Esophagus (tissue), 2 donors: Measurements from ENCODE around the gene MDN1. TPM values are rescaled to one million over a fixed set of nuclear protein-coding genes. Genes with fewer than 3 reads are reported as not detected.

ENCODE experiments used
- H3K27ac ChIP-seq, 2 donors: one replicate each; pipeline ENCODE4 v1.5.1; 2013; ENCODE audit warnings: low read depth in 2 of 2, mild to moderate bottlenecking in 2 of 2, inconsistent platforms in 1 of 2, low read length in 1 of 2, moderate library complexity in 1 of 2
- H3K27me3 ChIP-seq, 2 donors: one replicate each; pipeline ENCODE4 v1.6.1; 2013; ENCODE audit warnings: low read length in 2 of 2, control low read depth in 1 of 2, mild to moderate bottlenecking in 1 of 2; ENCODE audit not compliant: insufficient read depth in 2 of 2, control insufficient read depth in 1 of 2
- H3K36me3 ChIP-seq, 2 donors: one replicate each; pipeline ENCODE4 v1.6.1; 2013; ENCODE audit warnings: low read length in 1 of 2; ENCODE audit not compliant: control insufficient read depth in 2 of 2, insufficient read depth in 2 of 2
- H3K4me1 ChIP-seq, 2 donors: one replicate each; pipeline ENCODE4 v1.6.1; 2013; ENCODE audit warnings: low read length in 1 of 2; ENCODE audit not compliant: control insufficient read depth in 2 of 2, insufficient read depth in 2 of 2
- H3K4me3 ChIP-seq, 2 donors: one replicate each; pipeline ENCODE4 v1.5.1; 2013; ENCODE audit warnings: low read length in 2 of 2, mild to moderate bottlenecking in 2 of 2, low read depth in 1 of 2, moderate library complexity in 1 of 2
- H3K9me3 ChIP-seq, 2 donors: one replicate each; pipeline ENCODE4 v1.6.1; 2013; ENCODE audit warnings: mild to moderate bottlenecking in 2 of 2, low read depth in 1 of 2, low read length in 1 of 2, moderate library complexity in 1 of 2; ENCODE audit not compliant: control insufficient read depth in 2 of 2, insufficient read depth in 1 of 2
- WGBS, 2 donors: extraction: QIAGEN DNeasy Blood & Tissue Kit; methylation state at CpG; one replicate each; pipeline ENCODE4 v1.1.7; 2013; 5-methylcytosine and 5-hydroxymethylcytosine counted together
- polyA plus RNA-seq, 2 donors: library from polyadenylated mRNA; stranded (reverse); fragments of 200-250 nt; gene quantifications; one replicate each; pipeline ENCODE4 v1.2.3, GENCODE V29; 2013
- donor health status: healthy with polysubstance abuse.
- donor health status: Bipolar disorder and iron deficiency.

Gene MDN1
- polyA plus RNA-seq, 2 donors: 10.1 to 23.9 TPM

DNA sequence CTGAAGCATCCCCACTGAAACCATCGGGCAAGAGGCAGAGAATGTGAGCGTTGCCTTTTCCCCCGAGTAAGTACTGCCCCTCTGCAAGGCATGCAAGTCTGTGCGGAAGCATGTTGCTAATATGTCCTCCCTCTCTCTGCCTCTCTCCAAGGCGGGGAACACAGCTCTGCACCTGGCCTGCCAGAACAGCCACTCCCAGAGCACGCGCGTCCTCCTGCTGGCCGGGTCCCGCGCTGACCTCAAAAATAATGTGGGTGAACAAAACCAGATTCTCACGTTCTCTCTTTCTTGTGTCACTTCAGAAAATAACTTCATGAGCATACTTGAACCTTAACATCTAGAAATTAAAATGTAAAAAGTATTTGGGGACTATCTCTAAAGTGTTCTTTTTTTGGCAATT is 207.5 kb downstream of the MDN1 start:
- Histone ChIP-seq H3K27ac (no peak overlapping the region), H3K9me3 (no peaks in the 10 kb centered on the region), H3K4me1 (no peaks in the 10 kb centered on the region), H3K36me3 (no peaks in the 10 kb centered on the region), H3K27me3 (no peaks in the 10 kb centered on the region), H3K4me3 (no peak overlapping the region)
- 84 to 85% methylated on average over 12 of the region's 12 CpGs for WGBS, 2 donors

DNA sequence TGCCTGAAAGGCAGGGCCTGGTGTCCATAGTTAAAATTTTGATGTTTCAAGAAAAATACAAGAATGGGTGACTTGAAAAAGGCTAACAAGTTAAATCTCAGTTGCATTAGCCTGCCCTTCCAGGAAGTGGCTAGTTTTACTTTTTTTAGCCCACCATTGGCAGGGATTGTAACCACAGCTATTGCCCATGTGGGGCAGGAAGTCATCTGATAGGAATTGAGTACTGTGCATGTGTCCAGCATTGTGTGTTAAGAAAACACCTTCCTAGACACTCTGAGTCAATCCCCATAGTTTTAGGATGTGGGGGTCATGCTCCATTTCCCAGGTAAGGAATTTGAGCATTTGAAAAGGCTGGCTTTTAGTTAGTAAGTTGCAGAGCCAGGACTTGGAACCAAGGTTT is 207.9 kb downstream of the MDN1 start:
- no peak overlapping the region for H3K4me3 ChIP-seq
- H3K27me3 ChIP-seq: no peaks in the 10 kb centered on the region
- no peak overlapping the region for H3K27ac ChIP-seq
- no peaks in the 10 kb centered on the region for H3K9me3 ChIP-seq
- H3K4me1 ChIP-seq: no peaks in the 10 kb centered on the region
- H3K36me3 ChIP-seq: no peaks in the 10 kb centered on the region

DNA sequence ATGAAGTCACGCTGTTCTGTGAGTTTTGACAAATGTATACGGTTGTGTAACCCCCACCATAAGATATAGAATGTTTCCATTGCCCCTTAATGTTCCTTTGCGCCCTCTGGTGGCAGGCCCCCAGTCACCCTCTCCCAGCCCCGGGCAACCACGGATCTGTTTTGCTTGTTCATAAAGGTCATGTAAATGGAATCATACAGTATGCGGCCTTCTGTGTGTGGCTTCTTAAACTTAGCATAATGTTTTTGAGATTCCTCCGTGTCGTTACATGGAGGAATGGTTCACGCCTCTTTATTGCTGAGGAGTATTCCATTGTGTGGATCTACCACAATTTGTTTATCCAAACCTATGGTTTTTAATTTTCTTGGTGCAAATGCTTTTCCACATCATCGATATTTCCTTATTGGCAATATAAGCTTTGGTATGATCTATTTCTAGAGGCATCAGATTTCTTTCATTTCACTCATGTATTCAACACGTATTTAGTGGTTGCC is 209.4 kb downstream of the MDN1 start:
- H3K9me3 ChIP-seq: no peaks in the 10 kb centered on the region
- H3K4me3 ChIP-seq: no peak overlapping the region
- peaks cover 0 to 3% of the 10 kb centered on the region in 2 donors for H3K36me3 ChIP-seq
- WGBS, 2 donors: 43 to 50% methylated on average over 11 of the region's 11 CpGs
- H3K27ac ChIP-seq: no peak overlapping the region
- H3K27me3 ChIP-seq: no peaks in the 10 kb centered on the region
- no peaks in the 10 kb centered on the region for H3K4me1 ChIP-seq

DNA sequence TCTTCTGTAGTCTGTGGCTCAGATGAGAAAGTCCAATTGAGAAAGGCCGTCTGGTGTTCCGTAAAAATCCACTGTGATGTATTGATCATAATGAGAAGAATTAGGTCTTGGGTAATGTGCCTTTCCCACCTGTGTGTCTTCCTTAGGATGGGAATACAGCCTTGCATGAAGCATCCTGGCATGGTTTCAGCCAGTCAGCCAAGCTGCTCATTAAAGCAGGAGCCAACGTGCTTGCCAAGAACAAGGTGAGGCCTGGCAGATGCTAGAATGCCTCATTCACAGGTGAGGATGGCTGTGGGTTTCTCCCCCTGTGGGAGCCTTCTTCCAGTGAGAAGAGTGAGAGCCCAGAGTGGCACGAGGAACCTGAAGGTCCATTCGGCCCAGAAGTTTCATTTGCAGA is 213.7 kb downstream of the MDN1 start:
- no peaks in the 10 kb centered on the region for H3K27me3 ChIP-seq
- H3K36me3 ChIP-seq: peaks cover 0 to 3% of the 10 kb centered on the region in 2 donors
- H3K9me3 ChIP-seq: no peaks in the 10 kb centered on the region
- WGBS, 2 donors: 72 to 80% methylated on average over 5 of the region's 5 CpGs
- H3K4me3 ChIP-seq: no peak overlapping the region
- no peak overlapping the region for H3K27ac ChIP-seq
- H3K4me1 ChIP-seq: no peaks in the 10 kb centered on the region

DNA sequence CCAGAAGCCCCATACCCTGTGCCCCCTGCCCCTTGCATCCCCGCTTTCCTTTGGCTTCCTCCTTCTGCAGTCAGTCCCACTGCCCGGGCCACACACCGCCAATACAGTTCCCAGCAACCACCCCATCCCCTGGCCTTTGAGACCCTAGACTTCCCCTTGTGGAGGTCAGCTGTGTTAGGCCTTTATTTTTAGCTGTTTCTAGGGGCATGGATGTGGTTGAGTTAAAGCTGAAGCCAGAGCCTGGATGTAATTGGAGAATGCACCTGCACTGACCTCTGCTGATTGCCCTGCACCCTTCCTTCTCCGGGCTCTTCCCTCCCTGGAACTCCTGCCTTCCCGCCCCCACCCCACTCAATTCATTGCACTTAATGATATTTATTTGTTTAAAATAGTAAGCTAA is 214.9 kb downstream of the MDN1 start:
- Histone ChIP-seq H3K4me3 (no peak overlapping the region), H3K9me3 (no peaks in the 10 kb centered on the region), H3K36me3 (peaks cover 0 to 3% of the 10 kb centered on the region in 2 donors), H3K27ac (no peak overlapping the region), H3K4me1 (no peaks in the 10 kb centered on the region), H3K27me3 (no peaks in the 10 kb centered on the region)
- 89 to 90% methylated on average over 5 of the region's 5 CpGs for WGBS, 2 donors

DNA sequence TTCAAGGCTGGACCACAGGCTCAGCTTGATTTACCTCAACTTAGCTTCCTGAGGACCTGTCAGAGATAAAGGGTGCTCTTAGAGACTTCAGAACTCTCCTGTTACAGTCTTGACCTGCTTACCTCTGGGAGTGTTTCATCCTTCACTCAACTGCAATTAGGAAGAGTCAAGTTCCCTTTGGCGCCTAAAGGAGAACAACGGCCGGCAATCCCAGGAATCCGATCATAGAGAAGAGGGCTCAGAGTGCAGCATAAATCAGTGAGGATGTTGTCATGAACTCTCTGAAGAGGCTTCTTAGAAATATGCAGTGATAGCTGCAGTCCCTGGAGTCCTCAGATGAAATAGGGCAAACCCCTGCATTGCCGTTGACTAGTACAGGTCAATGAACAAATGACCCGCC is 217.4 kb downstream of the MDN1 start:
- Histone ChIP-seq H3K4me1 (no peaks in the 10 kb centered on the region), H3K4me3 (no peak overlapping the region), H3K27ac (no peak overlapping the region), H3K27me3 (no peaks in the 10 kb centered on the region), H3K36me3 (peaks cover 0 to 3% of the 10 kb centered on the region in 2 donors), H3K9me3 (no peaks in the 10 kb centered on the region)
- WGBS, 2 donors: 94 to 96% methylated on average over 6 of the region's 6 CpGs

DNA sequence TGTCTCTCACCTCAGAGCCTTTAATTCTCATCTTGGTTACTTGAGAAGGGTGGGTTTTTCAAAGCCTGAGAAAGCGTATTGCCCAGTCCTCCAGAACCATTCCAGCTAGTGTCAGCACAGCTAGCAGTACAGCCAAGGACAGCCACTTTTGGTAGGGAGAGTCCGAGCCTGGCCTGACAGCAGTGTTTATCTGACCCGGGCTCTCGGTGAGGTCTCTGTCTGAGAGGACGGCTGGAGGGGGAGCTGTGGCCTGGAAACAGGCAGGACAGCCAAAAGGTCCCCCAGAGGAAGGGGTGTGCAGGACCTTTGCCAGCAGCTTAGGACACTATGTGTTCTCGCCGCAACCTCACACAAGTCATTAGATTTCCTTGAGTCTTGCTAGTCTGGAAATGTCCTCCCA is 219.9 kb downstream of the MDN1 start:
- Histone ChIP-seq H3K27me3 (no peaks in the 10 kb centered on the region), H3K4me1 (no peaks in the 10 kb centered on the region), H3K9me3 (no peaks in the 10 kb centered on the region), H3K4me3 (no peak overlapping the region), H3K36me3 (no peaks in the 10 kb centered on the region), H3K27ac (no peak overlapping the region)
- 78 to 80% methylated on average over 7 of the region's 7 CpGs for WGBS, 2 donors

DNA sequence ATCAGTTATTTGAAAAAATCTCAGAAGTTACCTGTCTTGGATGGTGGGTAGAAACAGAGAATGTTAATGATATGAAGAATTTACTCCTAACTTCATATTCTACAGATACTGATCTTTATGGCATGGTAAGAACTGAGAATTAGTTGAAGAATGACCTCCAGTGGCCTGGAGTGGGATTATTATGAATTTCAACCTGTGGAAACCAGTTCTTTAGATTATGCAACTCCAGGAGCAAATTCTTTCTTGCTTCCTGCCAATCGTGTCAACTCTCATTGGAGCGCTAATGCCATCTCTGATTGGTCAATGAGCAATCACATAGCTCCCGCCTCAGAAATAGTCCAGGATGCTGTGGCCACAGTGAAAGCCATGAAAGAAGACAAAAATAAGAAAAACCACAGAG is 221.6 kb downstream of the MDN1 start:
- Histone ChIP-seq H3K36me3 (no peaks in the 10 kb centered on the region), H3K9me3 (no peaks in the 10 kb centered on the region), H3K4me3 (no peak overlapping the region), H3K4me1 (no peaks in the 10 kb centered on the region), H3K27ac (no peak overlapping the region), H3K27me3 (no peaks in the 10 kb centered on the region)
- 23 to 41% methylated on average over 3 of the region's 3 CpGs for WGBS, 2 donors

DNA sequence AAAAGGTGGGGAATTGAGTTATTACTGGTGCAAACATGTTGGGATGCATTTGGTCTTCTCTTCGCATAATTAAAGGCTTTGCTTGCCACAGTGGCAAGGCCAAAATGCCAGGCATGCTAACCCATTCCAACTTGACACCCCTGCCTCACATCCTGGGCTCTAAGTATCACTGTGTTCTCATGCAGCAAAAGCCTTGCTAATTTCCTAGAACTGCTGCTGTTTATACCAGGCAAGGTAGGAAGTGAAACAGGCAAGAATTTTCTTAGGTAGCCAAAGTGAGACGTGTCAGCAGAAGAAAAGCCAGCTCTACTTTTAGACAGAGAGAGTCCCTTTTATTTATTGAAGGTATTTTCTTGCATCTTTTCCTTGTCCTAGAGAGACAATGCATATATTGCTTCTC is 222.2 kb downstream of the MDN1 start:
- Histone ChIP-seq H3K27me3 (no peaks in the 10 kb centered on the region), H3K4me3 (no peak overlapping the region), H3K4me1 (no peaks in the 10 kb centered on the region), H3K9me3 (no peaks in the 10 kb centered on the region), H3K36me3 (no peaks in the 10 kb centered on the region), H3K27ac (no peak overlapping the region)
- 54 to 64% methylated on average over 2 of the region's 2 CpGs for WGBS, 2 donors

DNA sequence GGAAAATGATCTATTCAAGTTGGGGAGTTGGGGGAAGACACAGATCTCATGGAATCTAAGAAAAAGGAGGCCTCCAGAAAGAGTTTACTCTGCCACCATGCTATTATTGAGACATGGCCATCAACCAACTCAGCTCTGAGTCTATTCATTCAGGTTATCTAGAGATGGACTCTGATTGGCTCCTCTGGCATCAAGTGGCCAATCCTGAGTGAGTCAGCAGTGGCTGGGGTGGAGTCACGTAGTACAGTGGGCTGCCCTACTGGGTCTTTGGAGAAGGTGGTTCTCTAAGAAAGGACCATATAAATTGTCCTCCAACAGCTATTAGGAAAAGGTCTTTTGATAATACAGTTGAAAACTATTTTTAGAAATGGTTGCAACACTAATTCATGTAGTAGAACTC is 223.1 kb downstream of the MDN1 start:
- H3K27ac ChIP-seq: no peak overlapping the region
- H3K36me3 ChIP-seq: no peaks in the 10 kb centered on the region
- 76 to 93% methylated on average over 1 of the region's 1 CpG for WGBS, 2 donors
- no peaks in the 10 kb centered on the region for H3K4me1 ChIP-seq
- H3K27me3 ChIP-seq: no peaks in the 10 kb centered on the region
- H3K9me3 ChIP-seq: no peaks in the 10 kb centered on the region
- no peak overlapping the region for H3K4me3 ChIP-seq
